22Rv1 (cell line): ENCODE results near the gene ATP8B1.

Experiments
- CTCF ChIP-seq: fragments of 450-650 bp; IDR thresholded peaks from 2 replicates; pipeline ENCODE4 v1.5.1; 2017; ENCODE audit warnings: mild to moderate bottlenecking
- ZFX ChIP-seq: fragments of 450-650 bp; IDR thresholded peaks from 2 replicates; pipeline ENCODE4 v1.6.1; 2017; ENCODE audit warnings: antibody characterized with exemption, borderline replicate concordance

GRCh38 chr18:57691363-57691762 lies 111.8 kb downstream of the ATP8B1 start:
- TF ChIP-seq CTCF: no peak
- TF ChIP-seq ZFX: no peak
